ENCODE data around the gene KRT35.

The KRT35 gene

GRCh38 chr17:41486316-41486715, 5.4 kb upstream of the KRT35 start:
- no peak for DNase-seq

DNA sequence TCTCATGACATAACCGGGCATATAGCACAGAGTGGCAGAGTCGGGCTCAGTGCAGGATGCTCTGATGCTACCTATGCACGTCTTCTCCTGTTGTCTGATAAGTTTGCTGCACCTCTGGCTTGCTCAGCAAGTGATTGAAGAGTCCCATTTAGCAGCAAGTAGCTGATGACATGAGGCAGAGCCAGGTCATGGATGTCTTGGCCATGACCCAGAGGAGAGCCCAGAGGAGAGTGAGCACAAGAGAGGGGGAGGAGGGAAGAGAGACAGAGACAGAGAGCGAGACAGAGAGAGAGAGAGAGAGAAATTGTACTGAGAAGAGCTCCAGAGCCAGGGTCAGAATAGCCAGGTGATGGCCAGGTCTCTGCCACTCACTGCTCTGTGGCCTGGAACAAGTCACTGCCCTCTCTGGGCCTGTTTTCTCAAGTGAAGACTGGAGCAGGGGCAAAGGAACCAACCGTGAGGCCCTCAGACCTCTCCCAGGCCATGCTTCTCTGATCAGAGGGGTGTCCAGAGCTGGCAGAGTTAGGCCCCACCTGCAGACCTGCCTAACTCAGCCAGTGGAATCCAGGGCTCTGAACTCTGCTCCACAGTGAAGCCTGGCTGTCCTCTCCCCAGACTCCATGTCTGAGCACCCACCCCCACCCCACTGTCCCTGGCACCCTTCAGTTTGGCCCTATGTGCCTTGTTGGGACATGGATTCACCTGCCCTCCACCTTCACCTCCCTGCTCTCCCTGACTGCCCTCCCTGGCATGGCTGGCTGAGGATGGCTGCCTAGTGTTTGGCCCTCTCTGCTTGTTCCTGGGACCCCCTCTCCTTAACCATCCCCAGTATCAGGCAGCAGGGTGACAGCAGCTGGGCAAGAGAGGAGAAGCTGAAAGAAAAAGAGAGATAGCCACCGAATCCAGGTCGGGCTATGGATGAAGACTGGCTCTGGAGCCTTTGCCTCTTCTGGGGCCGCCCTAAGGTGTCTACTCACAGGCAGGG, 4.3 kb upstream of the KRT35 start:
- DNase-seq, result no peak

- DNase-seq, result no peak
Observed at GRCh38 chr17:41483991-41484826, 3.3 kb upstream of the KRT35 start.

- no peak for DNase-seq
Observed at GRCh38 chr17:41483531-41483930, 2.6 kb upstream of the KRT35 start.

DNA sequence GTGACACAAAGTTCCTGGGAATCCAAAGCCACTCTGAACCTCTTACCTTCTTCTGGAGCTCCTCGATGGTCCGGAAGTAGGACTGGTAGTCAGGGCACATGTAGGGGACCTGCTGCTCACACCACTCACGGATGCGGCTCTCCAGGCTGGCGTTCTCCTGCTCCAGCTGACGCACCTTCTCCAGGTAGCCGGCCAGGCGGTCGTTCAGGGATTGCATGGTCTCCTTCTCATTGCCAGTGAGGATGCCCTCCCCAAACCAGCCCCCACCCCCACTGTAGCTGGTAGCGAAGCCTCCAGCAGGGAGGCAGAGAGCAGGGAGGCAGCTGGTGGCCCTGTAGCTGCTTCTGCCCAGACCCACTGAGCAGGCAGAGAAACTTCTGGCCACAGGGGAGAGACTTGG, 370 bp downstream of the KRT35 start:
- DNase-seq, result no peak

- DNase-seq, result no peak
Observed at GRCh38 chr17:41480136-41480535, 815 bp downstream of the KRT35 start.

- no peak for DNase-seq
Observed at GRCh38 chr17:41478237-41478636, 2.7 kb downstream of the KRT35 start.

DNA sequence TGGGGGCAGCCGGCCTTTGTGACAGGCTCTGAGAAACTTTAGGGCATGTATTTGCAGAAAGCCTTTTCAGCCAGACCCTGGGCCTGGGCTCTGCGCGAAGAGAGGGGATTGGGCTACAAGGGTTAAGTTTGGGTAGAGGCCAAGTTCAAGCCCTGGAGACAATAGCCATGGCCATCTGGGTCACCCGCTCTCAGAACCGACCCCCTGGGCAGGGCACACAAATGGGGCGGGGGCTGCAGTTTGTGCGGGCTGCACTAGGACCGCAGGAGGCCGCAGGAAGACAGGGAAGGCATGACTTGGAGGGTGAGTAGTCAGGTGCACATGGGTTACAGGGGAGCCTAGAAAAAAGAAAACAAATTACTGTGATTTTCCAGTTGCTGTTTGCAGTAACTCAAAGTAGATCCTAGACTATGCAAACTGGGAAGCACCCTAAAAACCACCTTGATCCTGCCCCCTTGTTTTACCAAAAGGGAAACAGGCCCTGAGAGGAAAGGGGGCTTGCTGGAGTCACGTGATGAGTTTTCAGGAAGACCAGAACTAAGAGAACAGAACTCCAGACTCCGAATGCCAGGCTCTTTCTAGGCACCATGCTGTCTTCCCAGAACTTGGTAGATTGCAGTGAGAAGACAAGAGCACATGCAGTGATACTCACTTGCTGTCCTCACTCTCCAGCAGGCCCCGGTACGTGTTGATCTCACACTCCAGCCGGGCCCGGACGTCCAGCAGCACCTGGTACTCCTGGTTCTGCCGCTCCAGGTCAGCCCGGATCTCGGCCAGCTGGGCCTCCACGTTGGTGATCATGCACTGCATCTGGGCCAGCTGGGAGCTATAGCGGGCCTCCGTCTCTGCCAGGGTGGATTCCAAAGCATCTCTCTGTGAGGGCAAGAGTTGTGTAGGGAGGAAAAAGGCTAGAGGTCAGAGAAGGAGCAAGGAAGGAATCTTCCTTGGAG, 3.8 kb downstream of the KRT35 start:
- DNase-seq, result no peak

GRCh38 chr17:41475421-41475820, 5.5 kb downstream of the KRT35 start:
- no peak for DNase-seq

DNA sequence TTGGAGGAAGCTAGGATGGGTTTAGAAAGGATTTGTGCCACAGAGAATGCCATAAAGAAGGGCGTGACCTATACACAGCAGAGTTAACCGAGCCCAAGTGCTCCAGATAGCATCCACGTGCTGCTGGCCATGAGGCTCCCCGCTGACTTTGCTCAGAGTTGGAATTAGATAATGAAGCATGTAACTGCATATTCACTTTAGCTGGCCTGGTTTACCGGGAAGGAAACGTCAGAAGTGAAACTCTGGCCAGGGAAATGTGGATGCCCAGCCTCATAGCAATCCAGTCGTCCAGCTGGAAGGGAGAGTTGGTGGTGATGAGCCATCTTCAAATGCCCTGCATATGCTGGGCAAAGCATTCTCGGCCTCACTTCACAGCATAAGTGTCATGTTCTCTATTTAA, 6.1 kb downstream of the KRT35 start:
- DNase-seq, result no peak

DNA sequence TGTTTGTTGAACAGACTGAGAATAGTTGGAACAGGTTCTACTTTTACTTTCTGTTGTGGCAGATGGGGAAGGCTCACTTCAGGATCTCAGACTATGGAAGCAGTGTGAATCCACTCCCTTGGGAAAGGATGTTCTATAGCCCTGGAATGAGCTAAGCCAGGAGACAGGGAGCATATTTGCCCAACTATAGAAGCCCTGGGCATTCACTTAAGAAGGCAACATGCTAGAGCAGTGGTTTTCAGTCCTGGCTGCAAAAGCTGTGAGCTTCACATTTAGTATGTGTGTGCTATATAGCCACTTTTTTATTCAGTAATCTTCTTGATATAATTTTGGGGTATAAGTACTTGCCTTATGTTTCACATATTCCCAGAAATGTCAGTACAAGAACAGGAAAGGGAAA, 12.6 kb downstream of the KRT35 start:
- DNase-seq, result no peak

- DNase-seq, result no peak
Observed at GRCh38 chr17:41467561-41467960, 13.4 kb downstream of the KRT35 start.

DNA sequence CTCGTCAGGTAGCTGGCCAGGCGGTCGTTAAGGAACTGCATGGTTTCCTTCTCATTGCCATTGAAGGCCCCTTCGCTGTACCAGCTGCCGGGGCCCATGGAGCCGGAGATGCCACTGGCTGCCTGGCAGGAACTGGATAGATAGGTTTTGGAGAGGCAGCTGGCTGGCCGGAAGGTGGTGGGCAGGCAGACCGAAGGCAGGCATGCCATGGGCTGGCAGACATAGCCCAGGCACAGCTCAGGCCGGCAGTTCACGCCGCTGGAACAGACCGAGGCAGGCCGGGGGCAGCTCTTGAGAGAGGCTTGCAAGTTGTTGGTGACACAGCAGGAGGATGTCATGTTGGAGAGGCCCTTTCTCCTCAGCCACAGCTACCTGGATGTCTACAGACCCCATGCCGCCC, 14.0 kb downstream of the KRT35 start, which contains the start of gene KRT32:
TSS of gene KRT32 (minus strand) at position 399 of the 400 bp plus-strand sequence. CDS start at position 338, 61 bp downstream.
- DNase-seq, result no peak

DNA sequence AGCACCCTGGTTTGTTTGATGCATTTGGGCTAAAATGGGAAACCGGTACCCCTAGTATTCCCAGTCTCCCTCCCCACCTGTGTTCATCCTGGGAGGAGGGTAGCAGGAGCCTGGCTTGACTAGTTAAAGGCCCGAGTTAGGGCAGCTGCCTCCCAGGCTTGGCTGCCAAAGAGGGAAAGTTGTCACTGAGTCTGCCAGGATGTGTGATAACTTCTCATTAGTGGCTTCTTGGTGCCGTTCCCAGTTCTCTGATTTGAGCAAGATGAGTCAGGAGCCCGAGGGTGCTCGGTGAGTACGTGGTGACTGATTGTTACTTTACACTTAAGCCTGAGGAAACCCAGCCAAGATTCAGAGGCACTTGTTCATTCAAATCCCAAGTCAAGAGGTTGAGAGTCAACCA, 16.3 kb downstream of the KRT35 start:
- no peak for DNase-seq

GRCh38 chr17:41464173-41464572, 16.8 kb downstream of the KRT35 start:
- DNase-seq, result no peak

DNA sequence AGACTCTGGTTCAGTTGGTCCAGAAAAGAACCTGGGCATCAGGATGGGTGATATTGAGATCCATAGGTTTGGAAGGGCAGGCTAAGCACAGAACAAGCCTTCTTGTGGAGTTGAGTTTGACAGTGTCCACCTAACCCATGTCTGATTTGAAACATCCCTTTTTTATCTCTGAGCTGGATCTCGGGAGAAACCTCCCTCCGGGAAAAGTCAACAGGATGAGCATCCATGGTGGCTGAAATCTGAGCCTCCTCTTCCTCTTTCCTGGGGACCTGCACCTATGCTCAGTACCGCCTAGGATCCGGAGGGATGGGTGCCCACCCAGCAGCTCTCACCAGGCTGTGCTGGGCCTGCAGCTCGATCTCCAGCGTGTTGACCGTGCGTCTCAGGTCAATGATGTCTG, 17.2 kb downstream of the KRT35 start:
- DNase-seq, result no peak

DNA sequence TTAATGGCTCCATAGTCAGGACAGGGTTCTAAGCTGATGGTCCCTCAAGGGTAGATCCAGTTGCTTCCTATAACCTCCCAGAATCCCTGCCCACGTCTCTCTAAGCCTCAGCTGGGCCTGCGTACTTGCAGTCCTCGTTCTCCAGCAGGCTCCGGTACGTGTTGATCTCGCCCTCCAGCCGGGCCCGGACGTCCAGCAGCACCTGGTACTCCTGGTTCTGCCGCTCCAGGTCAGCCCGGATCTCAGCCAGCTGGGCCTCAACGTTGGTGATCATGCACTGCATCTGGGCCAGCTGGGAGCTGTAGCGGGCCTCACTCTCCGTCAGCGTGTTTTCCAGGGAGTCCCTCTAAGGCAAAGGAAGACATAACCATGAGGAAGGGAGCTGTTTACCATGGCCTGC, 18.2 kb downstream of the KRT35 start:
- no peak for DNase-seq

DNA sequence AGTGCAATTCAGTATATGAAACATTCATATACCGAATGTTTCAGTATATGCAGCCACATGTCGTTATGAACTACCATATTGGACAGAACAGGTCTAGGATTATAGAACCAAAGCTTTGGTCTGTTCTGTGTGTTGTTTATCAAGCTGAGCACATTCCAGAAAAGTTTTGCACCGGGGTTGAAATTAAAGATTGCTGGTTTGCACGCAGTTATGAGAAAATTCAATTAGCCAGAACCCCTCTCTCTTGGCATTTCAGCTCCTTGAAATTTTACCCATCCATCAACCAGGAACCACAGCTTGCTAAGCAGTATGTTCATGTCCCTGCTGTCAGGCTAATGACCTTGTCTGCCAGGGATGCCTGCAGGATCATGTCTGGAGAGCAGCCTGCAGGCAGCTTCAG, 23.3 kb downstream of the KRT35 start:
- DNase-seq, result no peak

- no peak for DNase-seq
Observed at GRCh38 chr17:41456204-41456603, 24.7 kb downstream of the KRT35 start.

DNA sequence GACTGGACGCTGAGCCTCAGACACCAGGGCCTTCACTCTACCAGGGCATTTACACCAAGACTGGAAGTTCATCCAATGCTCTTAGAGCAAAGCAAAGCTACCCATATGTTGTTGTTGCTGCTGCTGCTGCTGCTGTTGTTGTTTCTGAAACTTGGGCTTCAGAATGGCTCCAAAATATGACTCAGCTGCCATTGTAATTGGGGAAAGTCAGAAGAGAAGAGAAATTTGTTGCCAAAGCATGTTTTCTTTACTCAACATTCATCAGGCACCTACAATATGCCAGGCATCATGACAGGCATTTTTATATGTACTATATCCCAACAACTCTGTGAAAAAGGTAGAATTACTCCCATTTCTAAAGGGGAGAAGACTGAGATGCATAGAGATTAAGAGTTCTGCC, 25.7 kb downstream of the KRT35 start:
- DNase-seq, result no peak

GRCh38 chr17:41453066-41453465, 27.9 kb downstream of the KRT35 start:
- no peak for DNase-seq

- no peak for DNase-seq
Observed at GRCh38 chr17:41452281-41452680, 28.7 kb downstream of the KRT35 start.

Measured in bone marrow (tissue), 2 donors.